CD4-positive, CD25-positive, alpha-beta regulatory T cell (primary cell): Measurements from ENCODE around the gene KSR2. TPM values are rescaled to one million over a fixed set of nuclear protein-coding genes. Genes with fewer than 3 reads are reported as not detected.
A peak's percentile ranks its signal among the peaks of the same experiment; 100 is the strongest.
"Not testable (repeated sequence)": the region's sequence is repeated elsewhere in the genome, so short reads cannot be mapped to it uniquely, and the experiment has no call there.

Experiments
- ATAC-seq, 2 donors: fragments of 150-1000 bp; cut with Tn5 transposase; one replicate each; pipeline ENCODE4 v1.10.0; 2021; ENCODE audit warnings: low read depth in 2 of 2, moderate number of reproducible peaks in 2 of 2, moderate library complexity in 1 of 2
- DNase-seq, 3 donors: peaks; one replicate each; pipeline versions ENCODE4 v3.0.0 to v3.0.0-alpha.2; 2012 to 2022; ENCODE audit warnings: mixed read lengths in 1 of 3
- H3K27ac ChIP-seq: one replicate; pipeline ENCODE4 v1.7.0; 2013; ENCODE audit warnings: mild to moderate bottlenecking, low read length; ENCODE audit not compliant: insufficient read depth, poor library complexity, severe bottlenecking
- H3K27me3 ChIP-seq: one replicate; pipeline ENCODE4 v1.7.0; 2013; ENCODE audit warnings: low read length; ENCODE audit not compliant: control insufficient read depth, insufficient read depth
- H3K36me3 ChIP-seq: one replicate; pipeline ENCODE4 v1.7.0; 2013; ENCODE audit warnings: mild to moderate bottlenecking, low read length, moderate library complexity; ENCODE audit not compliant: control insufficient read depth, insufficient read depth
- H3K4me1 ChIP-seq: 2 replicates; pipeline ENCODE4 v1.7.0; 2013; ENCODE audit warnings: mild to moderate bottlenecking, low read length; ENCODE audit not compliant: insufficient read depth, control insufficient read depth, poor library complexity, severe bottlenecking
- H3K4me3 ChIP-seq: one replicate; pipeline ENCODE4 v1.7.0; 2013; ENCODE audit warnings: low read depth, mild to moderate bottlenecking, low read length, moderate library complexity
- H3K9me3 ChIP-seq, 2 experiments: 1 replicate in 1 of 2; 2 replicates in 1 of 2; pipeline ENCODE4 v1.7.0; 2013; ENCODE audit warnings: low read length in 2 of 2, mild to moderate bottlenecking in 1 of 2, moderate library complexity in 1 of 2; ENCODE audit not compliant: control insufficient read depth in 2 of 2
- H3K27ac Mint-ChIP-seq, 3 donors: one replicate each; pipeline ENCODE4 v1.8.0; 2020 to 2022; ENCODE audit warnings: mild to moderate bottlenecking in 3 of 3, mixed read lengths in 3 of 3, moderate library complexity in 2 of 3
- H3K27me3 Mint-ChIP-seq: one replicate; pipeline ENCODE4 v1.8.0; 2022; ENCODE audit warnings: mild to moderate bottlenecking, mixed read lengths
- H3K36me3 Mint-ChIP-seq: one replicate; pipeline ENCODE4 v1.8.0; 2020; ENCODE audit warnings: mixed read lengths
- H3K4me1 Mint-ChIP-seq, 4 donors: one replicate each; pipeline ENCODE4 v1.8.0; 2020 to 2022; ENCODE audit warnings: mixed read lengths in 4 of 4, mild to moderate bottlenecking in 1 of 4
- H3K4me3 Mint-ChIP-seq, 4 donors: one replicate each; pipeline ENCODE4 v1.8.0; 2020 to 2022; ENCODE audit warnings: mild to moderate bottlenecking in 4 of 4, mixed read lengths in 4 of 4, moderate library complexity in 3 of 4
- H3K9me3 Mint-ChIP-seq, 7 donors: one replicate each; pipeline ENCODE4 v1.8.0; 2020 to 2022; ENCODE audit warnings: mixed read lengths in 7 of 7, mild to moderate bottlenecking in 3 of 7, moderate library complexity in 2 of 7
- polyA plus RNA-seq, 4 donors: library from polyadenylated mRNA; unstranded; fragments of 300-500 nt; fragmentation: Illumina TruSeq; gene quantifications; one replicate each; pipeline ENCODE4 v1.2.3, GENCODE V29; 2021
- total RNA-seq: library from RNA; stranded (reverse); gene quantifications from one replicate; pipeline ENCODE4 v1.2.3, GENCODE V29; 2022

The KSR2 gene
- total and polyA plus RNA-seq, 5 donors from 2014 or later: 0.20 TPM; not detected in 4

DNA sequence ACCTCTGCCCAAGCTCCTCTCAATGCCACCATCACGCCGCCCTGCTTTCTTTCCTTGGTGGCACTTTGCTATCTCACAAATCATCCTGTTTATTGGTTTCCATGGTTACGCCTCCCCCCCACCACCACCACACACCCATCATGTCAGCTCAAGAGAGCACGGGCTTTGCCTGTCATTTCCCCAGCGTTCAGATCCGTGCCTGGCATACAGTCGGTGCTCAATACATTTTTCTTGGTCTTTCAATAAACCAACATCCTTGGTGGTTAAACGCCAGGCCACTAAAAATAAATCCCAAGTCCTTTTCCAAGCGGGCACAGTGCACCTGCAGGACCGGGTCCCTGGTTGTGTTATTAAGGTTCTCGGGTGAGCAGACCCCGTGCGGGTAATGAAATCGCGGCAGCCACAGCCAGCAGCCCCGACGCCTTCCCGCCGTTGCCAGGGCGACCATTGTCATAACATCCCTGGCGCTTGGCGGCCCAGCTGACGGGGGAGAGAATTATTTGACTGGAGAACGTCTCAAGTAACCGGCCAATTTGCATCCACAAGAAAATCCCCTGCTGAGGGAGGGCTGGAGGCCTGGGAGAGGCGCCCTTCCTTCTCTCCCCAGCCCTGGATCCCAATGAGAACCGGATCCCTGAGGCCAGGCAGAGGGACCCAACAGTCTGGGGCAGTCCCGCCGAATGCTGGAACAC lies 92.9 kb downstream of the KSR2 start:
- peak overlapping the region; percentile 29 for H3K27ac ChIP-seq
- no peaks in the 10 kb centered on the region for H3K27me3 ChIP-seq
- H3K36me3 ChIP-seq: no peaks in the 10 kb centered on the region
- H3K4me1 Mint-ChIP-seq: peaks cover 0 to 15% (median 6%) of the 10 kb centered on the region in 4 donors
- no peaks in the 10 kb centered on the region for H3K36me3 Mint-ChIP-seq
- DNase-seq: peak; percentile 13 to 51 (median 35)
- H3K4me3 Mint-ChIP-seq: peak overlapping the region; percentile 7 to 68 (median 51)
- no peak overlapping the region for H3K4me3 ChIP-seq
- ATAC-seq: no peak
- peaks cover 24% of the 10 kb centered on the region for H3K27me3 Mint-ChIP-seq
- H3K9me3 ChIP-seq: no peaks in the 10 kb centered on the region
- H3K27ac Mint-ChIP-seq: peak overlapping the region in 2 of 3 donors; percentile 32 to 67
- peaks cover 9% of the 10 kb centered on the region for H3K4me1 ChIP-seq
- peaks cover 0 to 7% (median 0%) of the 10 kb centered on the region in 7 donors for H3K9me3 Mint-ChIP-seq

DNA sequence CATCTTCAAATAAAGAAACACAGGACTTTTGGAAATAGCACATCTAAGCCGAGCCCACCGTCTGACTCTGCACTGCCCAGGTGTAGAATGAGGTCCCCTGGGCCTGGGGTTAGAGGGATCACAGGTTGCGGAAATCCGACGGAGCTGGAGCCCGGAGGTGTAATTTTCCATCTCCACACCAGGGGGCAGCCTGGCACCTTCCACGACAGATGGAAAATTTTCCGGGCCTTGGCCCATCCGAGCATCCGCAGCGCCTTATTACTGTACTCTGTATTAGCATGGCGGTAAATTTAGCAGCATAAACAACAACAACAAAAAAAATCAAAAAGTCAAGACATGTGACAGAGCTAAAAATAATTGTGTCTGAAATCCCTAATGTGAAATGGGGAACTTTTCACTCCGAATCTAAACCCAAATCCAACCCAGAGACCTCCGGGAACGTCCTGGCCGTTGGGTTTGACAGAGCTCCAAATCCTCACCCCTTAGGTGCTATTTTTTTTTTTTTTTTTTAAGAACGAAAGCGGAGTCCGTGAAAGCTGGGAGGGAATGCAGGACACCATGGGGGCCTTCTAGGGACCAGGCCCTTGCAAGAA lies 93.9 kb downstream of the KSR2 start:
- no peaks in the 10 kb centered on the region for H3K36me3 Mint-ChIP-seq
- DNase-seq: peak; percentile 19 to 53 (median 43)
- ATAC-seq: peak; percentile 53 to 55
- H3K4me1 Mint-ChIP-seq: peaks cover 0 to 15% (median 6%) of the 10 kb centered on the region in 4 donors
- H3K27ac Mint-ChIP-seq: peak overlapping the region in 1 of 3 donors; percentile 67
- H3K27me3 Mint-ChIP-seq: peaks cover 24% of the 10 kb centered on the region
- H3K9me3 Mint-ChIP-seq: peaks cover 0 to 7% (median 0%) of the 10 kb centered on the region in 7 donors
- H3K4me1 ChIP-seq: peaks cover 9% of the 10 kb centered on the region
- no peaks in the 10 kb centered on the region for H3K36me3 ChIP-seq
- H3K27me3 ChIP-seq: no peaks in the 10 kb centered on the region
- no peaks in the 10 kb centered on the region for H3K9me3 ChIP-seq
- H3K27ac ChIP-seq: no peak overlapping the region
- H3K4me3 Mint-ChIP-seq: peak overlapping the region in 1 of 4 donors; percentile 43
- H3K4me3 ChIP-seq: no peak overlapping the region

DNA sequence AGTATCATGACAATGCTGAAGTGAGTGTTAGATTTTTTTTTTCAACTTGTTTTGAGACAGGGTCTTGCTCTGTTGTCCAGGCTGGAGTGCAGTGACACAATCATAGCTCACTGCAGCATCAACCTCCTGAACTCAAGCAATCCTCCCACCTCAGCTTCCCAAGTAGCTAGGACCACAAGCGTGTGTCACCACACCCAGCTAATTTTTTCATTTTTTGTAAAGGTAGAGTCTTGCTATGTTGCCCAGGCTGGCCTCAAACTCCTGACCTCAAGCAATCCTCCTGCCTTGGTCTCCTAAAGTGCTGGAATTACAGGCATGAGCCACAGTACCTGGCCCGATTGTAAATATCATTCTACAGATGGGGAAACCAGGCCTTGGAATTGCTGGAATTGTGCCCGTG lies 94.6 kb downstream of the KSR2 start:
- ATAC-seq, H3K9me3 ChIP-seq, H3K9me3 Mint-ChIP-seq, H3K27ac ChIP-seq, H3K27ac Mint-ChIP-seq, H3K4me1 ChIP-seq, H3K27me3 ChIP-seq, H3K4me3 ChIP-seq, H3K4me3 Mint-ChIP-seq, H3K36me3 Mint-ChIP-seq, DNase-seq, H3K36me3 ChIP-seq: not testable (repeated sequence)
- Mint-ChIP-seq H3K4me1 (peaks cover 0 to 15% (median 6%) of the 10 kb centered on the region in 4 donors), H3K27me3 (peaks cover 24% of the 10 kb centered on the region)

DNA sequence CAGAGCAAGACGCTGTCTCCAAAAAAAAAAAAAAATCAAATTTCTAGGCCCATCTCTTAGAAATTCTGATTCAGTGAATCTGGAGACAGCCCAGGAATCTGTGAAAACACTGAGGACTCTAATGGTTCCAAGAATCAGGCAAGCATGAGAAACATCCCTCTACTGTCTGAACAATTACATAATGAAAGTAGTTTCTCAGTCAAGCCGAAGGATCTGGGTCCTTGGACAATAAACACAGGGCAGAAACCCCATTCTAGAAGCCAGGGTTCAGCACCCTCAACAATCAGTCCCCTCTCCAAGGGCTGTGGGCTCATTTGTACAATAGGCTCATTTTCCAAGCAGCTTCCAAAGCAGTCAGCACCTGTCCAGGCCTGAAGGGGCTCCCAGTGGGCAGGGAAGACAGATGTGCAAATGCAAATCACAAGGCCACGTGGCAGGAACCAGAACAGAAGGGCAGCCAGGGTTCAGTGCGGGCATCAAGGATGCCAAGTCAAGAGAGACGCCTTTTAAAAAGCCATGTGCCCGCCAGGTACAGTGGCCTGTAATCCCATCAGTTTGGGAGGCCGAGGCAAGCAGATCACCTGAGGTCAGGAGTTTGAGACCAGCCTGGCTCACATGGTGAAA lies 96.1 kb downstream of the KSR2 start:
- Mint-ChIP-seq H3K9me3 (peaks cover 0 to 5% (median 0%) of the 10 kb centered on the region in 7 donors), H3K4me1 (peaks cover 0 to 15% (median 6%) of the 10 kb centered on the region in 4 donors), H3K27me3 (peaks cover 14% of the 10 kb centered on the region), H3K36me3 (no peaks in the 10 kb centered on the region), H3K4me3 (no peak overlapping the region), H3K27ac (no peak overlapping the region)
- Histone ChIP-seq H3K4me3 (no peak overlapping the region), H3K27me3 (no peaks in the 10 kb centered on the region), H3K36me3 (no peaks in the 10 kb centered on the region), H3K4me1 (peaks cover 9% of the 10 kb centered on the region), H3K27ac (no peak overlapping the region), H3K9me3 (no peaks in the 10 kb centered on the region)
- ATAC-seq: no peak
- DNase-seq: no peak

DNA sequence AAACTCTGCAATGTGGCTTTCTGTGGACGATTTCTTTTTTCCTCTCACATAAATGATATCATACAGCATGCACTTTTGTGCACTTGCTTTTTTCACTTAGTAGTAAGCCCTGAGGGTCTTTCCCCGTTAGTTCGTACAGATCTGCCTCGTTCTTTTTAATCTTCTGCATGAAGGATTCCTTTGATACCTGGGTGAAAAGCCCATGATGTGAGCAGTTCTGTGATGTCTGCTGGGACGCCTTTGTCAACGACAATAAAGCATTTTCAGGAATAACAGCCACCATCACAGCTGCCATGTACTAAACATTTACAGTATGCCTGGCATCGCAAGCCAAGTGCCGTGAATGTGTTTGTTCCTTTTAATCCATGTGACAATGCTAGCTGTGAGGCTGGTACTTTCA lies 99.2 kb downstream of the KSR2 start:
- peaks cover 0 to 1% (median under 1%) of the 10 kb centered on the region in 4 donors for H3K4me1 Mint-ChIP-seq
- H3K27me3 Mint-ChIP-seq: peaks cover 11% of the 10 kb centered on the region
- DNase-seq (no peak), ATAC-seq (no peak)
- H3K4me3 Mint-ChIP-seq: no peak overlapping the region
- Histone ChIP-seq H3K36me3 (no peaks in the 10 kb centered on the region), H3K27me3 (no peaks in the 10 kb centered on the region), H3K4me3 (no peak overlapping the region), H3K9me3 (no peaks in the 10 kb centered on the region), H3K27ac (no peak overlapping the region), H3K4me1 (peaks cover under 1% of the 10 kb centered on the region)
- H3K27ac Mint-ChIP-seq: no peak overlapping the region
- H3K9me3 Mint-ChIP-seq: peaks cover 0 to 1% (median 0%) of the 10 kb centered on the region in 7 donors
- no peaks in the 10 kb centered on the region for H3K36me3 Mint-ChIP-seq

DNA sequence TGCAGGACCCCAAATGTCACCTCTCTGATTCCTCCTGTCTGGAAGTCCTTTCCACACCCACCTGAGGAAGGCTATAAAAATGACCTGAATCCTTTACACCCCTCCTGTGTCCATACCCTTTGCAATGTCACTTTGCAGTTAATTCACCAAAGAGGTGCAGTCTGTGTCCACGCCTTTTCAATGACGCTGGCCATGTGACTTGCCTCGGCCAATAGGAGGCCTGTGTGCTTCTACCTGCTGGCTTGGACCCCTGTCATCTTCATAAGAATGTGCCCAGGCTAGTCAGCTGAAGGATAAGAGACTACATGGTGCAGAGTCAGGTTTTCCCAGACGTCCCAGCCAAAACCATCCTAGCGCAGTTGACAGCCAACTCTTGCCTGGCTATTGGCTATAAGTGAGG lies 101.4 kb downstream of the KSR2 start:
- no peak overlapping the region for H3K27ac Mint-ChIP-seq
- peaks cover 0 to 1% (median 0%) of the 10 kb centered on the region in 7 donors for H3K9me3 Mint-ChIP-seq
- H3K27me3 ChIP-seq: no peaks in the 10 kb centered on the region
- peaks cover 7% of the 10 kb centered on the region for H3K27me3 Mint-ChIP-seq
- H3K36me3 ChIP-seq: no peaks in the 10 kb centered on the region
- no peak overlapping the region for H3K4me3 ChIP-seq
- no peak overlapping the region for H3K4me3 Mint-ChIP-seq
- DNase-seq (no peak), ATAC-seq (no peak)
- H3K36me3 Mint-ChIP-seq: no peaks in the 10 kb centered on the region
- no peaks in the 10 kb centered on the region for H3K4me1 Mint-ChIP-seq
- H3K27ac ChIP-seq: no peak overlapping the region
- no peaks in the 10 kb centered on the region for H3K9me3 ChIP-seq
- no peaks in the 10 kb centered on the region for H3K4me1 ChIP-seq

DNA sequence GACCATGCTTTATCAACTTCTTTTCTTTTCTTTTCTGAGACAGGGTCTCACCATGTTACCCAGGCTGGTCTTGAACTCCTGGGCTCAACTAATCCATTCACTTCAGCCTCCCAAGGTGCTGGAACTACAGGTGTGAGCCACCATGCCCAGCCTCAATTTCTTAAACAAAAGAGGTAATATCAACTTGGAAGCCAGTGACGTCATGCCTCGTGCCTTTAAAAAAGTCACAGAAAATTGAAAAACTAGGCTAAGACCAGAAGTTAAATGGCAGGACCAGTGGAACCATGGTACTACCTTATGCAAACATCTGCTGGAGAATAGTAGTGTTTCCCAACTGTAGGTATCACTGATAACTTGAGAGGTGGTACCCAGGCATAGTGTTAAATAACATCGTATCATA lies 103.3 kb downstream of the KSR2 start:
- Histone ChIP-seq H3K4me1 (no peaks in the 10 kb centered on the region), H3K4me3 (no peak overlapping the region), H3K9me3 (no peaks in the 10 kb centered on the region), H3K27ac (no peak overlapping the region), H3K27me3 (no peaks in the 10 kb centered on the region), H3K36me3 (no peaks in the 10 kb centered on the region)
- peaks cover 0 to 1% (median 0%) of the 10 kb centered on the region in 7 donors for H3K9me3 Mint-ChIP-seq
- DNase-seq: no peak
- no peak for ATAC-seq
- no peak overlapping the region for H3K27ac Mint-ChIP-seq
- H3K4me3 Mint-ChIP-seq: peak overlapping the region in 1 of 4 donors; percentile 15
- no peaks in the 10 kb centered on the region for H3K36me3 Mint-ChIP-seq
- no peaks in the 10 kb centered on the region for H3K4me1 Mint-ChIP-seq
- peaks cover 7% of the 10 kb centered on the region for H3K27me3 Mint-ChIP-seq
